ENCODE measurements around the gene NOC4L. TPM values are rescaled to one million over a fixed set of nuclear protein-coding genes. Genes with fewer than 3 reads are reported as not detected.
"Not testable (repeated sequence)": the region's sequence is repeated elsewhere in the genome, so short reads cannot be mapped to it uniquely, and the experiment has no call there.

NOC4L gene
- total RNA-seq, 3 donors from 2014 or later (not counting 1 experiment from before 2014, with no cell fraction given), result 21.0 to 30.2 (median 21.7) TPM

DNA sequence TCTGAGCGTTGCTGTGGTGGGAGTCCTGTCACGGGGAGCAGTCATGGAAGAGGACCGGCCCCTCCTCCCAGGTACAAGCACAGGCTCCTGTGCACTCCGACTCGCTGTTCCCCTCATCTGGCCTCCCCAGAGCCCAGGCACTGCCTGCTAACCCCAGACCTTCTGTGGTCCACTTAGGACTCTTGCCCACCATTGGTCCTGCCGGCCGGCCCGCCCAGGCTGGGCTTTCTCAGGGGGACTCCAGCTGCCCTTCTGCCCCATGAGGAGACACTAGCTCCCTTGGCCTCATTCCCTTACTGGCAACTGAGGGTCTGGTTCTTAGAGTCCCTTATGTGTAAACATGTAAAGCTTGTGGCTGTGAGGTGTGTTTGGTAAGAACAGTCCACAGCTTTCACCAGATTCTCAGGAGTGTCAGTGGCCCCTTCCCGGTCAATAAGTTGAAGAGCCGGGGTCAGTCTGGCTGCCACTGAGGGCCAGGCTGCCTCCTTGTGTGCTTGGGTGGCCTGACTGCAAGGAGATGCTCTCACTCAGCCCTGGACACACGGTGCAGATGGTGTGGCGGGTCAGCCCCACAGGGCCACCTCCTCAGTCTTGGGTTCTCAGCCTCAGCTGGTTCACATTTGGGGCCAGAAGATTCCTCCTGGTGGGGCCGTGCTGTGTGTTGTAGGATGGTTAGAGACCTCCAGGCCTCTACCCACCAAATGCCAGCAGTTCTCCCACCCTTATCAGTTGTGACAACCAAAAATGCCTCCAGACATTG, 43.8 kb upstream of the NOC4L start:
- no peak overlapping the region for H3K4me3 Mint-ChIP-seq
- TF ChIP-seq CTCF (IDR thresholded peaks at IDR 0.05), result no peak
- DNase-seq (no peak), ATAC-seq (no peak)
- H3K27me3 Mint-ChIP-seq (ENCODE audit: low read depth in 2 of 2), result no peaks in the 10 kb centered on the region
- WGBS (ENCODE audit: insufficient coverage), result 97% methylated on average over 12 of the region's 13 CpGs
- H3K27me3 ChIP-seq (ENCODE audit: control insufficient read depth, insufficient read depth, low read length), result no peaks in the 10 kb centered on the region
- H3K4me1 ChIP-seq (ENCODE audit: control insufficient read depth, insufficient read depth, low read length), result no peaks in the 10 kb centered on the region
- H3K9me3 ChIP-seq (ENCODE audit: control insufficient read depth, insufficient read depth, low read length), result no peaks in the 10 kb centered on the region
- peaks cover 6 to 9% of the 10 kb centered on the region in 2 donors for H3K4me1 Mint-ChIP-seq
- H3K4me3 ChIP-seq (ENCODE audit: low read length), result no peak overlapping the region
- intact Hi-C loops (cut with micrococcal nuclease), result no loop called here
- no peak overlapping the region for H3K27ac Mint-ChIP-seq
- peaks cover 2% of the 10 kb centered on the region for H3K36me3 ChIP-seq (ENCODE audit: control insufficient read depth, insufficient read depth, low read length)
- no peaks in the 10 kb centered on the region for H3K36me3 Mint-ChIP-seq
- no peaks in the 10 kb centered on the region for H3K9me3 Mint-ChIP-seq
- no peak overlapping the region for H3K27ac ChIP-seq (ENCODE audit: low read length)

GRCh38 chr12:132102297-132102696, 42.0 kb upstream of the NOC4L start:
- Histone ChIP-seq H3K27ac (ENCODE audit: low read length) (no peak overlapping the region), H3K36me3 (ENCODE audit: control insufficient read depth, insufficient read depth, low read length) (peaks cover 5% of the 10 kb centered on the region), H3K4me3 (ENCODE audit: low read length) (no peak overlapping the region), H3K4me1 (ENCODE audit: control insufficient read depth, insufficient read depth, low read length) (no peaks in the 10 kb centered on the region), H3K27me3 (ENCODE audit: control insufficient read depth, insufficient read depth, low read length) (no peaks in the 10 kb centered on the region), H3K9me3 (ENCODE audit: control insufficient read depth, insufficient read depth, low read length) (no peaks in the 10 kb centered on the region)
- H3K4me1 Mint-ChIP-seq, result peaks cover 0 to 4% of the 10 kb centered on the region in 2 donors
- 97% methylated on average over 8 of the region's 9 CpGs for WGBS (ENCODE audit: insufficient coverage)
- no peaks in the 10 kb centered on the region for H3K36me3 Mint-ChIP-seq
- H3K9me3 Mint-ChIP-seq, result no peaks in the 10 kb centered on the region
- no peak for TF ChIP-seq CTCF (IDR thresholded peaks at IDR 0.05)
- ATAC-seq (no peak), DNase-seq (no peak)
- no peak overlapping the region for H3K4me3 Mint-ChIP-seq
- no peaks in the 10 kb centered on the region for H3K27me3 Mint-ChIP-seq (ENCODE audit: low read depth in 2 of 2)
- intact Hi-C loops (cut with micrococcal nuclease), result no loop called here
- no peak overlapping the region for H3K27ac Mint-ChIP-seq

DNA sequence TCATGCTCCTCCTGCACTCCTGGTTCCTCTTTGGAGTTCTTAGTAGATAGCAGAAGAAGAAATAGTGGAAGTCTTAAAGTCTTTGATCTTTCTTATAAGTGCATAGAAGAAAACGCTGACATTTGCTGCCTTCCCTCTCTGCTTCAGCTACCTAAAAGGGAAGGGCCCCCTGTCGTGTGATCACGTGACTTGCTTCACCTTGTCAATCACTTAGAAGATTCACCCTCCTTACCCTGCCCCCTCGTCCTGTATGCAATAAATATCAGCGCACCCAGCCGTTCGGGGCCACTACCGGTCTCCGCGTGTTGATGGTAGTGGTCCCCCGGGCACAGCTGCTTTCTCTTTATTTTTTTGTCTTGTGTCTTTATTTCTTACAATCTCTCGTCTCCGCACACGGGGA, 41.2 kb upstream of the NOC4L start:
- H3K27ac Mint-ChIP-seq; H3K4me1 ChIP-seq (ENCODE audit: control insufficient read depth, insufficient read depth, low read length); H3K4me3 Mint-ChIP-seq; ATAC-seq; H3K27me3 Mint-ChIP-seq (ENCODE audit: low read depth in 2 of 2); H3K4me3 ChIP-seq (ENCODE audit: low read length); intact Hi-C loops (cut with micrococcal nuclease); DNase-seq; H3K4me1 Mint-ChIP-seq; H3K36me3 ChIP-seq (ENCODE audit: control insufficient read depth, insufficient read depth, low read length); H3K27ac ChIP-seq (ENCODE audit: low read length); H3K9me3 Mint-ChIP-seq; H3K27me3 ChIP-seq (ENCODE audit: control insufficient read depth, insufficient read depth, low read length); H3K9me3 ChIP-seq (ENCODE audit: control insufficient read depth, insufficient read depth, low read length); H3K36me3 Mint-ChIP-seq: not testable (repeated sequence)
- 90% methylated on average over 14 of the region's 14 CpGs for WGBS (ENCODE audit: insufficient coverage)

- Histone ChIP-seq H3K9me3 (ENCODE audit: control insufficient read depth, insufficient read depth, low read length) (no peaks in the 10 kb centered on the region), H3K27ac (ENCODE audit: low read length) (no peak overlapping the region), H3K36me3 (ENCODE audit: control insufficient read depth, insufficient read depth, low read length) (peaks cover 9% of the 10 kb centered on the region), H3K27me3 (ENCODE audit: control insufficient read depth, insufficient read depth, low read length) (no peaks in the 10 kb centered on the region), H3K4me1 (ENCODE audit: control insufficient read depth, insufficient read depth, low read length) (no peaks in the 10 kb centered on the region), H3K4me3 (ENCODE audit: low read length) (no peak overlapping the region)
- H3K27me3 Mint-ChIP-seq (ENCODE audit: low read depth in 2 of 2), result no peaks in the 10 kb centered on the region
- no peaks in the 10 kb centered on the region for H3K4me1 Mint-ChIP-seq
- WGBS (ENCODE audit: insufficient coverage), result 96% methylated on average over 26 of the region's 26 CpGs
- ATAC-seq, result no peak
- TF ChIP-seq CTCF (IDR thresholded peaks at IDR 0.05), result no peak
- H3K36me3 Mint-ChIP-seq, result no peaks in the 10 kb centered on the region
- intact Hi-C loops (cut with micrococcal nuclease), result no loop called here
- no peaks in the 10 kb centered on the region for H3K9me3 Mint-ChIP-seq
- H3K27ac Mint-ChIP-seq, result no peak overlapping the region
- DNase-seq, result no peak
- H3K4me3 Mint-ChIP-seq, result no peak overlapping the region
Measured at GRCh38 chr12:132103542-132104308, 40.5 kb upstream of the NOC4L start.
